ENCODE data around the gene TBC1D1.

TBC1D1 gene

GRCh38 chr4:38089961-38090360 is 199.1 kb downstream of the TBC1D1 start:
- Histone ChIP-seq H4K91ac (ENCODE audit: low read length) (no peak overlapping the region), H4K8ac (ENCODE audit: low read length) (no peak overlapping the region), H3K4me1 (ENCODE audit: control insufficient read depth, insufficient read depth, low read depth, low read length) (peaks cover 1% of the 10 kb centered on the region), H3K4me3 (ENCODE audit: insufficient read depth in 1 of 2, low read depth in 1 of 2, low read length in 2 of 2) (no peak overlapping the region), H2BK15ac (ENCODE audit: low read depth, poor library complexity, severe bottlenecking) (no peak overlapping the region), H3K4ac (ENCODE audit: low read depth in 1 of 2, low read length in 2 of 2) (no peak overlapping the region), H3K9me3 (ENCODE audit: control insufficient read depth, low read length) (no peaks in the 10 kb centered on the region), H2AFZ (ENCODE audit: low read depth, low read length) (no peak overlapping the region), H3K4me2 (ENCODE audit: low read length, poor library complexity, severe bottlenecking) (no peak overlapping the region), H2BK5ac (ENCODE audit: low read depth, low read length, poor library complexity, severe bottlenecking) (no peak overlapping the region), H2BK12ac (ENCODE audit: low read length in 2 of 2) (no peak overlapping the region), H3K18ac (ENCODE audit: low read depth in 1 of 2, low read length in 2 of 2) (no peak overlapping the region), H3K27ac (ENCODE audit: low read length, poor library complexity, severe bottlenecking) (no peak overlapping the region), H3K14ac (ENCODE audit: low read length in 2 of 2) (no peak overlapping the region), H3K36me3 (ENCODE audit: control insufficient read depth in 1 of 2, insufficient read depth in 2 of 2, low read depth in 1 of 2, low read length in 2 of 2) (peaks cover 0 to 11% of the 10 kb centered on the region in 2 experiments), H2AK5ac (ENCODE audit: low read length, severe bottlenecking) (no peak overlapping the region), H3K79me1 (replicated peaks; ENCODE audit: low read length, poor library complexity, severe bottlenecking) (peaks cover 8% of the 10 kb centered on the region), H3K9ac (ENCODE audit: low read length) (no peak overlapping the region), H3K23ac (ENCODE audit: low read length in 2 of 2) (no peak overlapping the region), H2BK120ac (ENCODE audit: low read depth, low read length) (no peak overlapping the region), H3K27me3 (ENCODE audit: control insufficient read depth in 1 of 2, insufficient read depth in 1 of 2, low read length in 2 of 2) (no peaks in the 10 kb centered on the region)
- WGBS = 39% methylated on average over 3 of the region's 4 CpGs
- DNase-seq = peak; percentile 79

- H3K14ac ChIP-seq (ENCODE audit: low read length in 2 of 2) = no peak overlapping the region
- H4K91ac ChIP-seq (ENCODE audit: low read length) = no peak overlapping the region
- 77% methylated on average over 6 of the region's 7 CpGs for WGBS
- no peak overlapping the region for H2AK5ac ChIP-seq (ENCODE audit: low read length, severe bottlenecking)
- no peak overlapping the region for H2BK15ac ChIP-seq (ENCODE audit: low read depth, poor library complexity, severe bottlenecking)
- H3K9me3 ChIP-seq (ENCODE audit: control insufficient read depth, low read length) = no peaks in the 10 kb centered on the region
- no peaks in the 10 kb centered on the region for H3K27me3 ChIP-seq (ENCODE audit: control insufficient read depth in 1 of 2, insufficient read depth in 1 of 2, low read length in 2 of 2)
- peaks cover 1% of the 10 kb centered on the region for H3K4me1 ChIP-seq (ENCODE audit: control insufficient read depth, insufficient read depth, low read depth, low read length)
- H3K18ac ChIP-seq (ENCODE audit: low read depth in 1 of 2, low read length in 2 of 2) = no peak overlapping the region
- H4K8ac ChIP-seq (ENCODE audit: low read length) = no peak overlapping the region
- H3K36me3 ChIP-seq (ENCODE audit: control insufficient read depth in 1 of 2, insufficient read depth in 2 of 2, low read depth in 1 of 2, low read length in 2 of 2) = peaks cover 0 to 7% of the 10 kb centered on the region in 2 experiments
- no peak overlapping the region for H3K4me3 ChIP-seq (ENCODE audit: insufficient read depth in 1 of 2, low read depth in 1 of 2, low read length in 2 of 2)
- DNase-seq = no peak
- H2BK5ac ChIP-seq (ENCODE audit: low read depth, low read length, poor library complexity, severe bottlenecking) = no peak overlapping the region
- no peak overlapping the region for H3K4ac ChIP-seq (ENCODE audit: low read depth in 1 of 2, low read length in 2 of 2)
- H3K79me1 ChIP-seq (replicated peaks; ENCODE audit: low read length, poor library complexity, severe bottlenecking) = peaks cover 9% of the 10 kb centered on the region
- H2AFZ ChIP-seq (ENCODE audit: low read depth, low read length) = no peak overlapping the region
- no peak overlapping the region for H2BK120ac ChIP-seq (ENCODE audit: low read depth, low read length)
- no peak overlapping the region for H2BK12ac ChIP-seq (ENCODE audit: low read length in 2 of 2)
- H3K4me2 ChIP-seq (ENCODE audit: low read length, poor library complexity, severe bottlenecking) = no peak overlapping the region
- no peak overlapping the region for H3K27ac ChIP-seq (ENCODE audit: low read length, poor library complexity, severe bottlenecking)
- no peak overlapping the region for H3K9ac ChIP-seq (ENCODE audit: low read length)
- H3K23ac ChIP-seq (ENCODE audit: low read length in 2 of 2) = no peak overlapping the region
Observed at GRCh38 chr4:38090455-38091246, 199.8 kb downstream of the TBC1D1 start.

DNA sequence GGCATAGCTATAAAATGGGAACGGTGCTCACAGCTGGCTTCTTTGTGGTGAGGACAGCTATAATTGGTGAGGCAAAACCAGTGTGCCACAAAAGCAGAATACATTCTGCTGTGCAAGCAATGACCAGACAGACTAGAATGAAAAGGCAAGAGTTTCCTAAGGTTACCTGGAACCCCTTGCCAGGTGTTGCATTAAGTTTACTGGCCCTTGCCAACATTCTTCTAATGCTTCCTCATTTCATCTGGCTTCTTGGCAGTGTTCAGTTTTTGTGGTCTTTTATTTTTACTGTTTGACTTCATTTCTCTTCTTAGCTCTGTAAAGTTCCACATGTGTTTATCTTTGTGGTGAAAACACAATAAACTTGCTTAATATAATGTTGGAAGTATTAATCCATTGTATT is 200.8 kb downstream of the TBC1D1 start:
- 88% methylated on average over 1 of the region's 1 CpG for WGBS

DNA sequence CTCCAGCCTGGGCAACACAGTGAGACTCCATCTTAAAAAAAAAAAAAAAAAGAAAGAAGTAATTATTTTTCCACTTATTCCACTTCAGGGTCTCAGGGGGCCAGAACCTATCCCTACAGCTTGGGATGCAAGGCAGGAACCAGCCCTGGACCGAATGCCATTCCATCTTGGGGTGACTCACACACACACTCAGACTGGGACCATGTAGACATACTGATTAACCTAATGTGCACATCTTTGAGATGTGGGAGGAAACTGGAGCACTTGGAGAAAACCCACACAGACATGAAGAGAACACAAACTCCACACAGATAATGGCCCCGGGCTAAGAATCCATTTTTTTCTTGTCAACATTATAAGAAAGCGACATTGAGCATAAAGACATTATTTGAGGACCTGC is 201.8 kb downstream of the TBC1D1 start:
- no peak overlapping the region for H2BK5ac ChIP-seq (ENCODE audit: low read depth, low read length, poor library complexity, severe bottlenecking)
- peaks cover 7% of the 10 kb centered on the region for H3K79me1 ChIP-seq (replicated peaks; ENCODE audit: low read length, poor library complexity, severe bottlenecking)
- no peak overlapping the region for H3K4me2 ChIP-seq (ENCODE audit: low read length, poor library complexity, severe bottlenecking)
- no peak overlapping the region for H3K27ac ChIP-seq (ENCODE audit: low read length, poor library complexity, severe bottlenecking)
- no peak overlapping the region for H3K4me3 ChIP-seq (ENCODE audit: insufficient read depth in 1 of 2, low read depth in 1 of 2, low read length in 2 of 2)
- 63% methylated on average over 3 of the region's 3 CpGs for WGBS
- H4K91ac ChIP-seq (ENCODE audit: low read length) = no peak overlapping the region
- H3K9me3 ChIP-seq (ENCODE audit: control insufficient read depth, low read length) = no peaks in the 10 kb centered on the region
- H3K18ac ChIP-seq (ENCODE audit: low read depth in 1 of 2, low read length in 2 of 2) = no peak overlapping the region
- DNase-seq = peak; percentile 57
- no peak overlapping the region for H3K9ac ChIP-seq (ENCODE audit: low read length)
- H3K14ac ChIP-seq (ENCODE audit: low read length in 2 of 2) = no peak overlapping the region
- peaks cover 1% of the 10 kb centered on the region for H3K4me1 ChIP-seq (ENCODE audit: control insufficient read depth, insufficient read depth, low read depth, low read length)
- no peak overlapping the region for H2AFZ ChIP-seq (ENCODE audit: low read depth, low read length)
- no peak overlapping the region for H3K4ac ChIP-seq (ENCODE audit: low read depth in 1 of 2, low read length in 2 of 2)
- no peak overlapping the region for H4K8ac ChIP-seq (ENCODE audit: low read length)
- H2BK15ac ChIP-seq (ENCODE audit: low read depth, poor library complexity, severe bottlenecking) = no peak overlapping the region
- no peaks in the 10 kb centered on the region for H3K27me3 ChIP-seq (ENCODE audit: control insufficient read depth in 1 of 2, insufficient read depth in 1 of 2, low read length in 2 of 2)
- H2BK12ac ChIP-seq (ENCODE audit: low read length in 2 of 2) = no peak overlapping the region
- H2BK120ac ChIP-seq (ENCODE audit: low read depth, low read length) = no peak overlapping the region
- H3K23ac ChIP-seq (ENCODE audit: low read length in 2 of 2) = no peak overlapping the region
- peaks cover 0 to 6% of the 10 kb centered on the region in 2 experiments for H3K36me3 ChIP-seq (ENCODE audit: control insufficient read depth in 1 of 2, insufficient read depth in 2 of 2, low read depth in 1 of 2, low read length in 2 of 2)
- H2AK5ac ChIP-seq (ENCODE audit: low read length, severe bottlenecking) = no peak overlapping the region

More for the DNA sequence above, 200.8 kb downstream of the TBC1D1 start:
- Histone ChIP-seq H3K36me3 (ENCODE audit: control insufficient read depth in 1 of 2, insufficient read depth in 2 of 2, low read depth in 1 of 2, low read length in 2 of 2) (peaks cover 0 to 6% of the 10 kb centered on the region in 2 experiments), H3K79me1 (replicated peaks; ENCODE audit: low read length, poor library complexity, severe bottlenecking) (peaks cover 8% of the 10 kb centered on the region), H3K27me3 (ENCODE audit: control insufficient read depth in 1 of 2, insufficient read depth in 1 of 2, low read length in 2 of 2) (no peaks in the 10 kb centered on the region), H2BK120ac (ENCODE audit: low read depth, low read length) (no peak overlapping the region), H3K18ac (ENCODE audit: low read depth in 1 of 2, low read length in 2 of 2) (peak overlapping the region; percentile 4 to 57), H3K4me1 (ENCODE audit: control insufficient read depth, insufficient read depth, low read depth, low read length) (peaks cover 1% of the 10 kb centered on the region), H3K4me3 (ENCODE audit: insufficient read depth in 1 of 2, low read depth in 1 of 2, low read length in 2 of 2) (no peak overlapping the region), H3K14ac (ENCODE audit: low read length in 2 of 2) (no peak overlapping the region), H3K4ac (ENCODE audit: low read depth in 1 of 2, low read length in 2 of 2) (peak overlapping the region in 1 of 2 experiments; percentile 10), H3K4me2 (ENCODE audit: low read length, poor library complexity, severe bottlenecking) (no peak overlapping the region), H2BK15ac (ENCODE audit: low read depth, poor library complexity, severe bottlenecking) (no peak overlapping the region), H3K9ac (ENCODE audit: low read length) (no peak overlapping the region), H3K27ac (ENCODE audit: low read length, poor library complexity, severe bottlenecking) (no peak overlapping the region), H3K23ac (ENCODE audit: low read length in 2 of 2) (no peak overlapping the region), H2AK5ac (ENCODE audit: low read length, severe bottlenecking) (no peak overlapping the region), H2BK5ac (ENCODE audit: low read depth, low read length, poor library complexity, severe bottlenecking) (no peak overlapping the region), H3K9me3 (ENCODE audit: control insufficient read depth, low read length) (no peaks in the 10 kb centered on the region), H2BK12ac (ENCODE audit: low read length in 2 of 2) (peak overlapping the region in 1 of 2 experiments; percentile 27), H2AFZ (ENCODE audit: low read depth, low read length) (no peak overlapping the region), H4K91ac (ENCODE audit: low read length) (no peak overlapping the region), H4K8ac (ENCODE audit: low read length) (no peak overlapping the region)
- no peak for DNase-seq

Data from mesenchymal stem cell (in vitro differentiated cells and primary cell).